ENCODE measurements around the gene IRF4.

DNA sequence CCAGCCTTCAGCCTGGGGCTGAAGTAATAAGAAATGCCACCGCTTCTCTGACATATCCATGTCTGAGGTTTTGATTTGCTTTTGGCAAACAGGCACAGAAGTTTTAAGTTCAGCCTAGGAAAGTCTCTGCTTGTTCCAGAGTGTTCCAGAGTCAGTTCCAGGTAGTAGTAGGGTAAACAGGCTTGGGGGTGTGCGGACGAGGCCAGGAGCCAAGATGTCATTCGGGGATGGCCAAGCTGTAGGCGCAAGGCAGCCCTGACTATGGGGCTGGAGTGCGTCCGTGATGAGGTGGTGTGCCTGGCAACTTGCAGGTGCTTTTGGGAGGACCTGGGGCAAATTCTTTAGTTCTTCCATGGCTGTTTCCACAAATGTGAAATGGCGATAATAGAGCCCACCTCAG lies 60.3 kb downstream of the IRF4 start:
- TF ChIP-seq TAF1 (IDR thresholded peaks at IDR 0.05; ENCODE audit: borderline replicate concordance, low read depth, low read length) (no peak), POLR2A (IDR thresholded peaks at IDR 0.05; ENCODE audit: low read depth, low read length) (no peak)
